ES-I3 (cell line): ENCODE results near the gene TACO1.

Experiments used
- H3K36me3 ChIP-seq: 2 replicates; pipeline ENCODE4 v1.6.1; 2013; ENCODE audit warnings: mild to moderate bottlenecking, low read length, control low read depth, moderate library complexity; ENCODE audit not compliant: insufficient read depth
- H3K4me1 ChIP-seq: 2 replicates; pipeline ENCODE4 v1.6.1; 2013; ENCODE audit warnings: mild to moderate bottlenecking, control low read depth, low read length; ENCODE audit not compliant: insufficient read depth
- H3K9ac ChIP-seq: 2 replicates; pipeline ENCODE4 v1.6.1; 2013; ENCODE audit warnings: low read depth, mild to moderate bottlenecking, low read length, moderate library complexity
- H3K9me3 ChIP-seq: 2 replicates; pipeline ENCODE4 v1.6.1; 2013; ENCODE audit warnings: mild to moderate bottlenecking, low read length, moderate library complexity; ENCODE audit not compliant: control insufficient read depth, insufficient read depth

TACO1 gene

GRCh38 chr17:63621684-63622573, 21.2 kb downstream of the TACO1 start, which contains the start of gene MAP3K3:
Gene MAP3K3 (plus strand): TSS chr17:63622417. CDS start chr17:63622760, 343 bp downstream.
- Histone ChIP-seq H3K36me3 (no peaks in the 10 kb centered on the region), H3K4me1 (peaks cover 11% of the 10 kb centered on the region), H3K9ac (peak within 1 kb of the TSS; percentile 81), H3K9me3 (no peaks in the 10 kb centered on the region)

GRCh38 chr17:63622574-63623390, 22.1 kb downstream of the TACO1 start:
- H3K9me3 ChIP-seq = no peaks in the 10 kb centered on the region
- H3K4me1 ChIP-seq = peaks cover 13% of the 10 kb centered on the region
- H3K9ac ChIP-seq = peak overlapping the region; percentile 58
- H3K36me3 ChIP-seq = no peaks in the 10 kb centered on the region

- no peaks in the 10 kb centered on the region for H3K9me3 ChIP-seq
- H3K4me1 ChIP-seq = peaks cover 13% of the 10 kb centered on the region
- H3K36me3 ChIP-seq = no peaks in the 10 kb centered on the region
- H3K9ac ChIP-seq = peak overlapping the region; percentile 58; the same call in 1 of the 2 replicates
Observed at GRCh38 chr17:63623786-63624530, 23.3 kb downstream of the TACO1 start.

- no peaks in the 10 kb centered on the region for H3K9me3 ChIP-seq
- H3K36me3 ChIP-seq = no peaks in the 10 kb centered on the region
- H3K9ac ChIP-seq = no peak overlapping the region
- H3K4me1 ChIP-seq = peaks cover 13% of the 10 kb centered on the region
Observed at GRCh38 chr17:63624531-63624880, 23.8 kb downstream of the TACO1 start.

GRCh38 chr17:63626551-63627180, 26.0 kb downstream of the TACO1 start:
- no peaks in the 10 kb centered on the region for H3K36me3 ChIP-seq
- H3K9ac ChIP-seq = no peak overlapping the region
- no peaks in the 10 kb centered on the region for H3K9me3 ChIP-seq
- H3K4me1 ChIP-seq = peaks cover 20% of the 10 kb centered on the region

GRCh38 chr17:63629627-63630026, 28.9 kb downstream of the TACO1 start:
- H3K4me1 ChIP-seq = peaks cover 35% of the 10 kb centered on the region
- H3K36me3 ChIP-seq = no peaks in the 10 kb centered on the region
- no peaks in the 10 kb centered on the region for H3K9me3 ChIP-seq
- H3K9ac ChIP-seq = no peak overlapping the region

GRCh38 chr17:63631062-63631461, 30.4 kb downstream of the TACO1 start:
- Histone ChIP-seq H3K4me1 (peaks cover 37% of the 10 kb centered on the region), H3K36me3 (no peaks in the 10 kb centered on the region), H3K9ac (no peak overlapping the region), H3K9me3 (no peaks in the 10 kb centered on the region)

GRCh38 chr17:63631626-63632025, 30.9 kb downstream of the TACO1 start:
- Histone ChIP-seq H3K4me1 (peaks cover 37% of the 10 kb centered on the region), H3K9me3 (no peaks in the 10 kb centered on the region), H3K9ac (no peak overlapping the region)

GRCh38 chr17:63633742-63634141, 33.0 kb downstream of the TACO1 start:
- Histone ChIP-seq H3K9ac (no peak overlapping the region), H3K36me3 (0 out of 2 replicates have a peak, but pooled peaks cover 3% of the 10 kb centered on the region), H3K4me1 (peaks cover 31% of the 10 kb centered on the region), H3K9me3 (no peaks in the 10 kb centered on the region)

More at GRCh38 chr17:63631626-63632025, 30.9 kb downstream of the TACO1 start:
- H3K36me3 ChIP-seq = 0 out of 2 replicates have a peak, but pooled peaks cover 3% of the 10 kb centered on the region

- Histone ChIP-seq H3K9ac (no peak overlapping the region; the same call in 1 of the 2 replicates), H3K36me3 (0 out of 2 replicates have a peak, but pooled peaks cover 3% of the 10 kb centered on the region)
Observed at GRCh38 chr17:63634163-63634562, 33.5 kb downstream of the TACO1 start.

GRCh38 chr17:63634816-63635215, 34.1 kb downstream of the TACO1 start:
- peaks cover 35% of the 10 kb centered on the region for H3K4me1 ChIP-seq
- H3K9ac ChIP-seq = no peak overlapping the region
- 0 out of 2 replicates have a peak, but pooled peaks cover 3% of the 10 kb centered on the region for H3K36me3 ChIP-seq
- no peaks in the 10 kb centered on the region for H3K9me3 ChIP-seq

More at GRCh38 chr17:63634163-63634562, 33.5 kb downstream of the TACO1 start:
- Histone ChIP-seq H3K4me1 (peaks cover 34% of the 10 kb centered on the region), H3K9me3 (no peaks in the 10 kb centered on the region)

- no peak overlapping the region for H3K9ac ChIP-seq
- H3K4me1 ChIP-seq = peaks cover 35% of the 10 kb centered on the region
- no peaks in the 10 kb centered on the region for H3K9me3 ChIP-seq
- 0 out of 2 replicates have a peak, but pooled peaks cover 3% of the 10 kb centered on the region for H3K36me3 ChIP-seq
Observed at GRCh38 chr17:63635290-63635689, 34.6 kb downstream of the TACO1 start.

GRCh38 chr17:63635787-63636186, 35.1 kb downstream of the TACO1 start:
- H3K9me3 ChIP-seq = no peaks in the 10 kb centered on the region
- H3K9ac ChIP-seq = no peak overlapping the region
- H3K4me1 ChIP-seq = peaks cover 35% of the 10 kb centered on the region
- H3K36me3 ChIP-seq = 0 out of 2 replicates have a peak, but pooled peaks cover 3% of the 10 kb centered on the region
